ENCODE data around the gene KRT4.

The KRT4 gene

DNA sequence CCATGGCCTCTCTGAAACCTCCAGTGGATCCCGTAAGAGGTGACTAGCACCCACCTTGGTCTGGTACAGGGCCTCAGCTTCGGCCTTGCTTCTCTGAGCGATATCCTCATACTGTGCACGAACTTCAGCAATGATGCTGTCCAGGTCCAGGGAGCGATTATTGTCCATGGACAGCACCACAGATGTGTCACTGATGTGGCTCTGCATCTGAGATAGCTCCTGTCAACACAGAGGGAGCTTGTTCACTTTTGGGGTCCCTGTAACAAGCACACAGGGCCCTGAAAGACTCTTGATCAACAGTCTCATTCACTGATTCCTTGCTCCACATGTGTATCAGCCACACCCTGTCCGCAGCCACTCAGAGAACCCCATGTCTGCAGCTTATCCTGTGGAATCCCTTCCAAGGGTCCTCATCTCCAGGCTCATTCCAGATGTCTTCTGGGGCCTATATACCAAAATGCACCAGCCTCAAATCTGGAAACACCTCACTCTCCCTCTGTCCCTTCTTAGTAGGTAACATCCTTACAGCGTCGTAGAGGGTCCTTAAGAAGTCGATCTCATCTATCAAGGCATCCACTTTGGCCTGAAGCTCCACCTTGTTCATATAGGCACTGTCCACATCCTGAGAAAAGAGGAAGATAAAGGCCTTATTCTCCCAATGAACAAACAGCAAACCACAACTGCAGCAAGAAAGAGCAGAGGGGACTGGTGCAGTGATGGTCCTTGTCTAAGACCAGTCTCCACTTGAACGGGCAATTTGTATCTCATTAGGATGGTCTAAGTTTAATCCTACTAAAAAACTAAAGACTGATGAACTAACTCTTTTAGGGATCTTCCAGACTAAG, 21.5 kb downstream of the KRT4 start:
- no peak for DNase-seq

DNA sequence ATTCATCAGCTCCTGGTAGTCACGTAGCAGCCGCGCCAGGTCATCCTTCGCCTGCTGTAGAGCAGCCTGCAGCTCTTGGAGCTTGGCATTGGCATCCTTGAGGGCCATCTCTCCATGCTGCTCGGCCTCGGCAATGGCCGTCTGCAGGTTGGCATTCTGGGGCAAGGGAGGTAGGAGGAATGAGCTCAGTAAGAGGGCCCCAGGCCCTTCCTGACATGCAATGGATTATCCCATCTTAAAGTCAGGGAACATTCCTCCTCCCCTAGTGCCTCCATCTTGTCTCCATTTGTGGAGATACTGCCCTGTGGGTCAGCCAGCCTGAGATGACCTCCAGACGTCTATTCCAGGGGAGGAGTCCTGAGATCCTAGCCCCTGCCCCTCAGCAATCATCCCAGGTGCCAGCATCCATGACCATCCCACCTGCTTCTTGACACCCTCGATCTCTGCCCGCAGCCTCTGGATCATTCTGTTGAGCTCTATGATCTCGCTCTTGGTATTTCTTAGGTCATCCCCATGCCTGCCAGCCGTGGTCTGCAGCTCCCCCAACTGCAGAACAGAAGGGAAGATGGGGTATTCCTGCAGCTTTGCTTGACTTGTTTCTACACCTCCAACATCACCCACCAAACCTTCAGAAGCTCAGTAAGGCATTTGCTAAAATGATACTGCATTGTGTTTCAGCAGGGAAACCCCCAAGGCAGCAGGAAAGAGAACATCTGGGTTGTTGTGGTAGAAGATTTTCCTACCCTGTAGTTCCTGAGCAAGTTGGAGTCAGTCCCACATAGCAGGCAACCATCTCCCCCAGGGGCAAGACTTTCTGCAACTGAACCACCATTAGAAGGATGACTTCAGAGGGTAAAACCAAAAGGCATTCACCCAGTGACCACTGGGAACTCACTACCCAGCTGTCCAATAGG, 22.4 kb downstream of the KRT4 start:
- DNase-seq = no peak

DNA sequence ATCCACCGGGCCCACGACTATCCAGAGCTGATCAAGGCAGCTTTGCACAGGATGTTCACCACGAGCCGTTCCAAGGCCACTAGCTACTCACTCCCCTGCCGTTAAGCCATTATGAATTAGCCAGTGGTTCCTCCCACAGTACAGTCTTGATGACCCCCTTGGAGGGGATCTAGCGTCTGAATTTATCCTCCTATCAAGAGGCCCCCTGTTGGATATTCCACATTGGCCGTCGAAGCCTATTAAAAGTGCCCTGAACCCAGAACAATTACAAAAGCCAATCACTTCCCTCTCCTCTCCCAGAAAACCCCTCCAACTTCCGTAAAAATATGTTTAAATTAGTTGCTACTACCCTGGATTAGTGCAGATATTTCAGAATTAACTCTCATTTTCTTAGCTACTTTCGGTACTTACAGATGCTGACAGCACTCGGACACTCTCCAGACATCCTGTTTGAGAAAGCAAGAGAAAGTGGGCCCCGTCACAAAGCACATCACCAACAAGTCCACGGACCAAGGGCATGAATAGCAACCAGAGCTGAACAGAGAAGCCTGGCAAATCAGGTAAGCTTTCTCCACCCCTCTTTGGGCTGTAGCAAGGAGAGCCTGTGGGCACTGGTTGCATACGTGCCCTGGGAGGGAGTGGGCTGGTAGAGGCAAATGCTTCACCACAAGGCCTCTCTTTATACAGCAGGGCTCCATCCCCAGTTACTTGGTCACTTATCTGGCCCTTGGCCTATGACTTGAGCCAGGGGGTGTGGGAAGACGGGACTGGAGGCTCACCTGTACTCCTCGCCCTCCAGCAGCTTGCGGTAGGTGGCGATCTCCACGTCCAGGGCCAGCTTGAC, 23.3 kb downstream of the KRT4 start:
- DNase-seq = no peak

DNA sequence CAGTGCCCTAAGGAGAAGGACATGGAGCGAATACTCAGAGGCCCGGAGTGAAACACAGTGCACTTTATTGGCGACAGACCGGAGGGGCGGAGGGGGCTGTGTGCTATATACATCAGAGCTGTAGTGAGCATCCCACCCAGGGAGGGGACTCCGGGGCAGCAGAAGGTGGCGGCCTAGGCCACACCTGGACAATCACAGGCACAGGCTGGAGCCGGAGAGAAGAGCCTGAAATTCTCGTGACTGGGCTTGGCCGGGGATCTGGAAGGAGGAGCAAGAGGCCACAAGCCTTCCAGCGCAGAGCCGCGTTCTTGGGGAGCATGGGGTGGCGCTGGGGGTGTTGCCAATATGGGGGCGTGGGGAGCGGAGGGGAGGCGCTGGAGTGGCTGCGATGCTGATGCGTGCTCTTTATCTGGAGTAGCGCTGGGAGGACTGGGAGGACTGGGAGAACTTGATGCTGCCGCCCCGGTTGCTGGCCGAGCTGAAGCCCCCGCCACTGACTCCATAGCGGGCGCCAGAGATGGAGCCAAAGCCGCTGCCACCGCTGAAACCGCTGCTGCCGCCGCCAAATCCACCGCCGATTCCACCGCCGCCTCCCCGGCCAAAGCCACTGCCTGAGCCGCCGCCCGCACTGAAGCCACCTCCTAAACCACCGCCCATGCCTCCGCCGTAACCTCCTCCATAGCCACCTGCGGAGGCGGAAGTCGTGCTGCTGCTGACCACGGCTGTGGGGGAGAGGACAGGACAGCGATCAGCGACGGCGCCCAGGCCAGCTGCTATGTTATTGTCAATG, 24.1 kb downstream of the KRT4 start:
- DNase-seq = peak; percentile 40

DNA sequence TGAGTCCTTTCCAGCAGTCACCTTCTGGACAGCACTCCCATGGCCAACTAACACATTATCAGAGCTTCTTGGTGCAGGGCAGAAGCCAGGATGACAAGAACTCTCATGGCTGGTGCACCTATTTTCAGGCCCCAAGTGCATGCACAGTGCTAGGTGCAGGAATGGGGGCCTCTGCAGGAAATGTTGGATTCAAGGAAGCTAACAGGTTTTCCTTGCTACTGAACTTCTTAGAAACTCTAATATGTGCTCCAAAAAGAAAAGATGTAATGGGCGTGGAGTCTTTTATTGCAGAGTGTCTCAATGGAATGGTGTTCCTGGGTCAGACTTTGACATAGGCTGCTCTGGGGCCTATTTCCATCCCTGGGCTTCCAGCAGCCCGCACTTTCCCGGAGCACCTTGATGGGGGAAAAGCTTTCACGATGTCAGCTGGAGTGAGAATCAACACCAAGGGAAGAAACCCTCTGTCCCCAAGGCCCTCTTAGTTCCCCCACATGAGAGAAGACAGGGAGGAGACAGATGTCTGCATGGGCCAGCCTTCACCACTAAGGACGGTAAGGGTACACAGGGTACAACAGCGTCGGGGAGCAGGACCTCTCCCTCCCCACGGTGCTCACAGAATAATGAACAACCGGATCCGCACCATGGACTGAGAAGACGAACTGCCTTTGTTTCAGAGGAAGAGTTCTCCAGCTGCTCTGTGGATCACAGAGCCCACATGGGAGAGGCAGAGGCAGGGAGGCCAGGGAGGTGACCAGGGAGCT, 24.9 kb downstream of the KRT4 start:
- DNase-seq = no peak

DNA sequence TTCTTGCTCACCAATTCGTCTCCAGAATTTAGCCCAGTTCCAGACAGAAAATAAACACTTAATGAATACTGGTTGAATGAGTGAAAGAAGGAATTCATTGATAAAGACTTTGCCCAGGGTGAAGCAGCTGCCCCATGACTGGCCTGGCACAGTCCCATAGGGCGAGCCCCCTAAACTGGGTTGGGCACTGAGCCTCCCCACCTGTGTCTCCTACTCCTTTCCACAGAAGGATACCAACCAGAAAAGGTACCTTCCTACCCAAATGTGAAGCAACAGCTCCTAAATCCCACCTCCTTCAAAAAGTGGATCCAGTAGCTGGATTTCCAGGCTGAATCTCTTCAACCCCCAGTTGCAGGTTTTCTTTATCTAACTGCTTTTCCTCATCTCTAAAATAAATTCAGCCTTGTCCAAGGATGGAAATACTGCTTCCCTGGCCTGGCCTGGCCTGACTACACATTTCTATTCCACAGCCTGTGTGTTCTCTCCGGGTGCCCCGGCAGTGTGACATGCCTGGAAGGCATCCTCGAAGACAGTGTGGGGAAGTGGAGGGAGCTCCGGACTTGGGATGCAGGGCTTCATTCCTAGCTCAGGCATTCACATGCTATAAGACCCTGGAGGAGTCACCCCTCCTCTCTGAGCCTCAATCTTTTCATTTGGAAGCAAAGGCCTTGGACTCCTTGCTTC, 25.6 kb downstream of the KRT4 start:
- DNase-seq = no peak

DNA sequence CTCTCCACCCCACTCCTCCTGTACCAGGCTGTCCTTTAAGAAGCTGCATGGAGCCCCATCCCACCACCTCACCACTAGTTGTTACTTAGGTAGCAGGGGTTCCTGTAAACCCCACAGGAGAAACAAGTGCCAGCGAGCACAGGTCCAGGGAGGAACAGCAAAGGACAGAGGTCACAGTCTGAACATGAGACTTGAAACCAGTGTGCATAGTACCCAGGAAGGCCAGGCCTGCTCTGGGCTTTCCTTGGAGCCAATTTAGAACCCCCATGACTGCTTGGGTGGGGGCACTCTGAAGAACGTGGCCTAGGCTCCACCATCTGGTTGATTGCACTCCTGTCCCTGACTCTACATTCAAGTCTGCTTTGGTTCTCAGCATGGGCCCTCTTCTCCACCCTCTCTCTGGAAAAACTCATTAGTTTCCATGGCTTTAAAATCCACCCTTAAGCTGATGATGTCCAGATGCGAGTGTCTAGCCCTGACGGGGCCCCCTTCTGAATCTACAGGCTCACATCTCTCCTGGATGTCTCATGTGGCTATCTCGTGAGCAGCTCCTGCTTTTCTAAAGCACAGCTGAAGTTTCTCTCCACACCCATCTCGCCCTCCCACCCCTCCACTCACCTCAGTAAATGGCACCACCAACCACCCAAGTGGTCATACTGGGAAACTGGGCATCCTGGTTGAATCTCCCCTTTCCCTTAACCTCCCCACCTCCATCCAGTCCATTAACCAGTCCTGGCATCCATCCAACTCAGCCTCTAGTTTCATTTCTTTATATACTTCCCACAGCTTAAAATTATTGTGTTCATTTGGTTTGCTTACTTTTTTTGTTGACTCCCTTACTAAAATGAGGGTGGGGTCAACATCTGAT, 26.4 kb downstream of the KRT4 start:
- no peak for DNase-seq

DNA sequence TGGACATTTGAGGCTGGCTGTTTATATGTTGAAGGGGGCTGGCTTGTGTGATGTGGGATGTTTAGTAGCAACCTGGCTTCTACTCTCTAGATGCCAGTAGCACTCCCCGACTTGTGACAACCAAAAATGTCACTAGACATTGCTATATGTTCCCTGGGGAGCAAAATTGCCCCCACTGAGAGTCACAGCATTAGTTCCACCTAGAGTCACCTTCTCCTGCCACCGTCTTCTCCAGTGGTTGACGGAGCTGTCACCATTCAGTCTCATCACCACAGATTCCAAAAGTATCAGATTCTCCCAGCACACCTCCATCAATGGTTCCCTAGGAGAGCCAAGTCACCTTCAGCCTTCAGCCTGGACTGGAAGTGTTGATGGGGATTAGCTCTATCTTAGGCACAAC, 29.0 kb downstream of the KRT4 start:
- no peak for DNase-seq

DNA sequence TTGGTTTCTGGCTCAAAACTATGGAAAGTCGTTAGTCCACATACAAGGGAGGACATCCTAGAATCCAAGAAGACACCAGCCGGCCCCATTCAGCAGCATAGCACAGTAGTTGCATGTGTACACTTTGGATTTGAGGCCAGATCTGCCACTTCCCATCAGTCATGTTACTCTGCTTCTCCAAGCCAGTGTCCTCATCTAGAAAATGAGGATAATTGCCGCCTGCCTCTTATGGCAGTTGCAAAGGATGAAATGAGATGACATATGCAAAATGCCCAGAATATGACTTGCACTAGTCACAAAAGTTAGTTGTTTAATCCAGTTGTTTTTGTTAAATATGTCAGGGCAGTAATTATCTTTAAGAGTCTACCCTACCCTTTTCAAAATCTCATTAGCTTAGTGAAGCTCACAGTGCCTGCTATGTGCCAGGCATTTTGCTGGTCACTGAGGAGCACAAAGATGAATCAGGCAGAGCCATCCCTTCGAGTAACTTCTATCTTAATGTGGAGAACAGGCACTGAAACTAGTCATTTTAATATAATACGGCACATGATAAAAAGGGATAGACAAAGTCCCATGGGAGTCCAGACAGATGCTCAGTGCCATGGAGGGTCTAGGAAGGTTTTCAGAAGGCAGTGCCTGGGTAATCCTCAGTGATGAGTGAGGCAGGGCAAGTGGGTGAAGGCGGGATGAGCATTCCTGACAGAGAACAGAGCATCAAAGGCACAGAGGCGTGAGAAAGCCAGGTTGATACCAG, 30.2 kb downstream of the KRT4 start:
- DNase-seq = no peak

DNA sequence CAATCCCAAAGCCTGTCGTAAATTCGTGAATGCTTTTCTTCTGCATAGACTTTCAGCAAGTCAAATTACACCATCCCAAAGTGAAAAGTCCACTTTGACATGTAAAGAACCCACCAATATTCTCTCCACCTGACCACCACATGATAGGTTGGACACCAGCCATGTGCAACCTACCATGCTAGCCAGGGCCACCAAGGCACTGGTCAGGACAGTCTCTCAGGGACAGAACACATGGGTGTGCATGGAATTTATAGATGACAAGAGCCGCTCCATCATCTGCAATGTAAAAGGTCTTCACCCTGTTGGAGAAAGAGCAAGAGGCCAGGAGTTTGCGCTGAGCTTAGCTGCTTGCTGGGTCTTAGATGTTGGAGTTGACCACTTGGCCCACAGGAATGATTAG, 31.4 kb downstream of the KRT4 start:
- no peak for DNase-seq

DNA sequence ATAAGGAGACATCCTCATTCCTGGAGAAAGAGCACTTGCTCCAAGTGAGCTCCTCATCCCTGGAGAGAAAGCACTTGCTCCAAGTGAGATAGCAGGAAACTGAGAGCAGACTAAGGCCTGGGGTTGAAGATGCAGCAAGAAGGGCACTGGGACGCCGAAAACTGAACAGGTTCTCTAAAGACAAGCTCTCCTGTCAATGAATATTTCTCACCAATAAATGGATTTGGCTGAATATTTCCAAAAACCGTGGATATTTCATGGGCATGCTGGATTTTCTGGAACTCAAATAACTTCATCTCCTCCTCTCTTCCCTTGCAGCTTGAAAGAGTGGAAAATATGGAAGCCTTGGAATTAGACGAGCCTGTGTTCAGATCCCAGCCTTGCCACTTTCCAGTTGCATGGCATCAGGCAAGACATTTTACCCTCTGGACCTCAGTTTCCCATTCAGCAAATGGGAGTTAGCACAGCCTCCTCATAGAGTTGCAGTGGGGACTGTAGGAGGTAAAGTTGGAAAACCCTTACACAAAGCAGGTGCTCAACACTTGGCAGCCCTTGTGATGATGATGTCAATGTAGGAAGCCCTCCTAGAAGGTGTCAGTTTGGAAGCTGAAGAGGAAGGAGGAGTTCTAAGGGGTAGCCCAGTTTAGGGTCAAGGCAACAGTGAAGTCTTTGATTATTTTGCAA, 32.4 kb downstream of the KRT4 start:
- no peak for DNase-seq

DNA sequence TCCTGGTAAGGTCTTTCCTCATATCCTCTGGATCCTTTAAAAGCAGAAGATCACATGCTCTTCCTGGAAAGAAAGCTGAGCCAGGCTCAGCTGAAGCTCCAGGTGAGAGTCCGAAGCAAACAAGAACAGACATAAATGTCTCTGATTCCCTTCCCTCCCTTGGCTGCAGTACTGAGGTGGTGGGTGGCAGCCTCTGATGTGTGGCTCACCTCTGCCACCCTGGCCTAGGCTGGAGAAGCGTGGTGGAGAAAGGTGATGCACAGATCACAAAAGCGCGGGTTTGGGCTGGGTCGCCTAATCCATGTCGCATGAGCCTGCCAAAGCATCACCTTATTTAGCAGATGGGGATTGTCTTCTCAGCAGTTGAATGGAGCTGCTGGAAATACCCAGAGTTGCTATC, 34.0 kb downstream of the KRT4 start:
- no peak for DNase-seq

DNA sequence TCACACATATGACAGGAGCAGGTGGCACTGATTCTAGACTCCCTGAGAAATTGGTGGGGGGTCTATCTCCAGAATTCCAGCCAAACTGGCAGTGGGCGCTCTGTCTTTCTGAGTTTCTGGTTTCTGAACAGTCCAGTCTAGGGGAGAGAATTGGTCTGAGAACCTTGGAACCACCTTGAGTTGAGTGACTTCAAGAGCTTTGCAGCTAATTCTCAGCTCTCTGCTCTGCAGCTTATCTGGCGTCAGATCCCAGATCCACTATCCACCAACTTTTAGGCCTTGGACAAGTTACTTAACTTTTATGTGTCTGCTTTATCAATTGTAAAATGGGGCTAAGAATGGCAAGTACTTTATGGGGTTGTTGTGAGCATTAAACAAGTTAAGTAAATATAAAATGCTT, 35.1 kb downstream of the KRT4 start:
- DNase-seq = no peak

DNA sequence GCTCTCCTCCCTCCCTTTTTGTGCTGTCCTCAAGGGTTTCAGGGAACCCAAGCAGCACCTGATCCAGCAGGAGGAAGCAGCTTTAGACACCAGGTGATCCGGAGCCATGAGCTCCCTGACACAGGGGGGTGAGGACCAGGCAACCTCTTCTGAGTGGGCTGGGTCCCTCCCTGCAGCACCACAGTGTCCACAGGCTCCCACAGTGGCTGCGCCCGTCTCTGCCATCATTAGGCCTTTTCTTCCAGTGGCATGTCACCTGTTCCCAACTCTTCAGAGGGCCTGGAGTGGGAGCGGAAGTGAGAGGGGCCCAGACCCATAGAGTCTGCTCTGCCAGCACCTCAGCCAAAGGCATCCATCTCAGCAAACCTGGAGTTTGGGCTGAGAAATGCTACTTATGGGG, 36.4 kb downstream of the KRT4 start:
- no peak for DNase-seq

DNA sequence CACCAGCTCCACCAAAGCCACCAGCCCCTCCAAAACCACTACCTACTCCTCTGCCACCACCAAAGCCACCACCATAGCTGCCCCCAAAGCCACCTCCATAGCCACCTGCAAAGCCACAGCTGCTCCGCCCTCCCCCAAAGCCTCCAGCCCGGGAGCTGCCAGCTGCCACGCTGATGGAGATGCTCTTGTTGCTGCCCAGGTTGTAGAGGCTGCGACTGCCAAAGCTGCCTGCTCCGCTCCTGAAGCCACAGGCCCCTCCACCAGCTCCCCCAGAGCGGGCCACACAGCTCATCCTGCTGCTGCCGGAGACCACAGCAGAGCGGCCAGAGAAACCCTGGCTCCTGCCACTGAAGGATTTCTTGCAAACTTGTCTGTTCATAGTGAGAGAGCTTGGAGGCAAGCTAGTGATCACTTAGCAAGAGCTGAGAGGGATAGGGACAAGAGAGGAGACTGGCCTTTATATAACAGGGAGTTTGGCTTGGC, 37.0 kb downstream of the KRT4 start, which contains the start of gene KRT76:
TSS of gene KRT76 (minus strand) at position 433 of the 483 bp plus-strand sequence. CDS start at position 379, 54 bp downstream.
- DNase-seq = no peak

DNA sequence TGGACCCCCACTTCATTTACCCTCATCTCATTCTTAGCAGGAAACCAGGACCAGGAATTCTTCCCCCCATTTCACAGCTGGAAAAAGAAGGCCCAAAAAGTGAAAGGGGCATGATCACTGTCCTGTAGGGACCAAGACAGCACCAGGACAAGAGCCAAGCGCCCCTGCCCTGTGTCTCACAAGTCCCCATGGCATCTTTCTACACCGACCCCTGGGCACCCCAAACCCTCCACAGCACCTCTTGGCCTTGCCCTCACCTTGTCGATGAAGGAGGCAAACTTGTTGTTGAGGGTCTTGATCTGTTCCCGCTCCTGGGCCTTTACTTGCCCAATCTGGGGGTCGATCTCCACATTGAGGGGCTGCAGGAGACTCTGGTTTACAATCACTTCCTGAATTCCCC, 37.5 kb downstream of the KRT4 start:
- DNase-seq = no peak

DNA sequence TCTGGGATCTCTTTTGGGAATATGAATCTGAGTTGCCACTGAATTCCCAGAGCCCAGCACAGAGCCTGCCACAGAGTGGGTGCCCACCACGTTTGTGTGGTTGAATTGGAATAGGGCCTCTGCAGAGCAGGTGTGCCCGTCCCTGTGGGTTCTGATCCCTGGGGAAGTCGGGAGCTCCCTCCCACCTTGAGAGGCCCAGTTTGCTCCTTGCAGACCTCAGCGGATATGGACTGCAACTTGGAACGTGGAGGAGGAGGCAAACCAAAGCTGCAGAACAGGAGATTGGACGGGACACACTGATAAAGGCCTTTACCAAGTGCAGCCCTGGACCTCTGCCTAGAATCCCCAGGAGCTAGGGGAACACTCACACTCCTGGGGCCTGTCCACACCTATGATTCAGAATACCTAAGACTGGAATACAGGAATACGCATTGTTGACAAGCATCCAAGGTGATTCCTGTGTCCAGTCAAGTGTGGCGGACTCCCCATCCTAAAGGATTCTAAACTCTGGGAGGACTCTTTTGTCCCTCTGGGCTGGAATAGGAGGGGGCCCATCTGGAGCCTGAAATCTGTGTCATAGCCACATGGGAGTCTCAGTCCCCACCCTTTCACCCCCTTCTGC, 39.2 kb downstream of the KRT4 start:
- no peak for DNase-seq
